ENCODE measurements around the gene PHLDA1.
A peak's percentile ranks its signal among the peaks of the same experiment; 100 is the strongest.

Gene PHLDA1

GRCh38 chr12:76012644-76013043 lies 18.9 kb downstream of the PHLDA1 start:
- Histone ChIP-seq H3K9me3 (ENCODE audit: control insufficient read depth, low read length) (no peaks in the 10 kb centered on the region), H3K27ac (ENCODE audit: low read length, poor library complexity, severe bottlenecking) (no peak overlapping the region), H4K8ac (ENCODE audit: low read length) (no peak overlapping the region), H3K23ac (ENCODE audit: low read length in 2 of 2) (no peak overlapping the region), H3K4me2 (ENCODE audit: low read length, poor library complexity, severe bottlenecking) (no peak overlapping the region), H4K91ac (ENCODE audit: low read length) (no peak overlapping the region), H2AK5ac (ENCODE audit: low read length, severe bottlenecking) (no peak overlapping the region), H3K4me1 (ENCODE audit: control insufficient read depth, insufficient read depth, low read depth, low read length) (peaks cover 5% of the 10 kb centered on the region), H3K4me3 (ENCODE audit: insufficient read depth in 1 of 2, low read depth in 1 of 2, low read length in 2 of 2) (no peak overlapping the region), H2AFZ (ENCODE audit: low read depth, low read length) (no peak overlapping the region), H3K14ac (ENCODE audit: low read length in 2 of 2) (no peak overlapping the region), H2BK15ac (ENCODE audit: low read depth, poor library complexity, severe bottlenecking) (no peak overlapping the region), H3K18ac (ENCODE audit: low read depth in 1 of 2, low read length in 2 of 2) (no peak overlapping the region), H3K4ac (ENCODE audit: low read depth in 1 of 2, low read length in 2 of 2) (no peak overlapping the region), H2BK120ac (ENCODE audit: low read depth, low read length) (no peak overlapping the region), H2BK12ac (ENCODE audit: low read length in 2 of 2) (peak overlapping the region in 1 of 2 experiments; percentile 12), H3K36me3 (ENCODE audit: control insufficient read depth in 1 of 2, insufficient read depth in 2 of 2, low read depth in 1 of 2, low read length in 2 of 2) (no peaks in the 10 kb centered on the region), H3K27me3 (ENCODE audit: control insufficient read depth in 1 of 2, insufficient read depth in 1 of 2, low read length in 2 of 2) (no peaks in the 10 kb centered on the region), H2BK5ac (ENCODE audit: low read depth, low read length, poor library complexity, severe bottlenecking) (no peak overlapping the region), H3K79me1 (replicated peaks; ENCODE audit: low read length, poor library complexity, severe bottlenecking) (peaks cover 2% of the 10 kb centered on the region), H3K9ac (ENCODE audit: low read length) (no peak overlapping the region)
- DNase-seq: no peak
- WGBS: 99% methylated on average over 4 of the region's 4 CpGs

GRCh38 chr12:76010732-76011458 lies 20.7 kb downstream of the PHLDA1 start:
- Histone ChIP-seq H2BK15ac (ENCODE audit: low read depth, poor library complexity, severe bottlenecking) (no peak overlapping the region), H4K91ac (ENCODE audit: low read length) (peak overlapping the region; percentile 54), H3K9ac (ENCODE audit: low read length) (peak overlapping the region; percentile 51), H4K8ac (ENCODE audit: low read length) (peak overlapping the region; percentile 21), H3K4me1 (ENCODE audit: control insufficient read depth, insufficient read depth, low read depth, low read length) (peaks cover 6% of the 10 kb centered on the region), H3K27ac (ENCODE audit: low read length, poor library complexity, severe bottlenecking) (no peak overlapping the region), H3K36me3 (ENCODE audit: control insufficient read depth in 1 of 2, insufficient read depth in 2 of 2, low read depth in 1 of 2, low read length in 2 of 2) (no peaks in the 10 kb centered on the region), H3K14ac (ENCODE audit: low read length in 2 of 2) (no peak overlapping the region), H3K4ac (ENCODE audit: low read depth in 1 of 2, low read length in 2 of 2) (peak overlapping the region in 1 of 2 experiments; percentile 24), H2AFZ (ENCODE audit: low read depth, low read length) (peak overlapping the region; percentile 18), H3K23ac (ENCODE audit: low read length in 2 of 2) (no peak overlapping the region), H2BK12ac (ENCODE audit: low read length in 2 of 2) (peak overlapping the region; percentile 94 to 98), H2BK5ac (ENCODE audit: low read depth, low read length, poor library complexity, severe bottlenecking) (no peak overlapping the region), H3K4me2 (ENCODE audit: low read length, poor library complexity, severe bottlenecking) (no peak overlapping the region), H2BK120ac (ENCODE audit: low read depth, low read length) (peak overlapping the region; percentile 86), H3K9me3 (ENCODE audit: control insufficient read depth, low read length) (no peaks in the 10 kb centered on the region), H3K4me3 (ENCODE audit: insufficient read depth in 1 of 2, low read depth in 1 of 2, low read length in 2 of 2) (no peak overlapping the region), H3K18ac (ENCODE audit: low read depth in 1 of 2, low read length in 2 of 2) (peak overlapping the region; percentile 26 to 29), H3K27me3 (ENCODE audit: control insufficient read depth in 1 of 2, insufficient read depth in 1 of 2, low read length in 2 of 2) (no peaks in the 10 kb centered on the region), H2AK5ac (ENCODE audit: low read length, severe bottlenecking) (peak overlapping the region; percentile 63), H3K79me1 (replicated peaks; ENCODE audit: low read length, poor library complexity, severe bottlenecking) (no peaks in the 10 kb centered on the region)
- WGBS: 60% methylated on average over 6 of the region's 6 CpGs
- peak; percentile 73 for DNase-seq

GRCh38 chr12:76008428-76008827 lies 23.1 kb downstream of the PHLDA1 start:
- H3K4me1 ChIP-seq (ENCODE audit: control insufficient read depth, insufficient read depth, low read depth, low read length): peaks cover 4% of the 10 kb centered on the region
- no peak for DNase-seq

GRCh38 chr12:76007640-76008039 lies 23.9 kb downstream of the PHLDA1 start:
- H2AFZ ChIP-seq (ENCODE audit: low read depth, low read length): no peak overlapping the region
- H2BK12ac ChIP-seq (ENCODE audit: low read length in 2 of 2): peak overlapping the region in 1 of 2 experiments; percentile 4
- H2BK15ac ChIP-seq (ENCODE audit: low read depth, poor library complexity, severe bottlenecking): no peak overlapping the region
- H3K23ac ChIP-seq (ENCODE audit: low read length in 2 of 2): no peak overlapping the region
- no peak overlapping the region for H2BK120ac ChIP-seq (ENCODE audit: low read depth, low read length)
- H3K79me1 ChIP-seq (replicated peaks; ENCODE audit: low read length, poor library complexity, severe bottlenecking): no peaks in the 10 kb centered on the region
- no peak overlapping the region for H3K27ac ChIP-seq (ENCODE audit: low read length, poor library complexity, severe bottlenecking)
- H4K91ac ChIP-seq (ENCODE audit: low read length): peak overlapping the region; percentile 67
- no peak overlapping the region for H3K4me3 ChIP-seq (ENCODE audit: insufficient read depth in 1 of 2, low read depth in 1 of 2, low read length in 2 of 2)
- no peak overlapping the region for H3K4ac ChIP-seq (ENCODE audit: low read depth in 1 of 2, low read length in 2 of 2)
- DNase-seq: no peak
- peaks cover 4% of the 10 kb centered on the region for H3K4me1 ChIP-seq (ENCODE audit: control insufficient read depth, insufficient read depth, low read depth, low read length)
- H3K14ac ChIP-seq (ENCODE audit: low read length in 2 of 2): no peak overlapping the region
- H3K36me3 ChIP-seq (ENCODE audit: control insufficient read depth in 1 of 2, insufficient read depth in 2 of 2, low read depth in 1 of 2, low read length in 2 of 2): no peaks in the 10 kb centered on the region
- 69% methylated on average over 8 of the region's 8 CpGs for WGBS
- H3K27me3 ChIP-seq (ENCODE audit: control insufficient read depth in 1 of 2, insufficient read depth in 1 of 2, low read length in 2 of 2): no peaks in the 10 kb centered on the region
- H3K4me2 ChIP-seq (ENCODE audit: low read length, poor library complexity, severe bottlenecking): no peak overlapping the region
- peak overlapping the region; percentile 22 for H4K8ac ChIP-seq (ENCODE audit: low read length)
- no peak overlapping the region for H2BK5ac ChIP-seq (ENCODE audit: low read depth, low read length, poor library complexity, severe bottlenecking)
- H2AK5ac ChIP-seq (ENCODE audit: low read length, severe bottlenecking): no peak overlapping the region
- no peaks in the 10 kb centered on the region for H3K9me3 ChIP-seq (ENCODE audit: control insufficient read depth, low read length)
- H3K18ac ChIP-seq (ENCODE audit: low read depth in 1 of 2, low read length in 2 of 2): no peak overlapping the region
- H3K9ac ChIP-seq (ENCODE audit: low read length): no peak overlapping the region

More at GRCh38 chr12:76008428-76008827, 23.1 kb downstream of the PHLDA1 start:
- Histone ChIP-seq H3K9me3 (ENCODE audit: control insufficient read depth, low read length) (no peaks in the 10 kb centered on the region), H3K18ac (ENCODE audit: low read depth in 1 of 2, low read length in 2 of 2) (no peak overlapping the region), H3K4me3 (ENCODE audit: insufficient read depth in 1 of 2, low read depth in 1 of 2, low read length in 2 of 2) (no peak overlapping the region), H2BK15ac (ENCODE audit: low read depth, poor library complexity, severe bottlenecking) (no peak overlapping the region), H3K14ac (ENCODE audit: low read length in 2 of 2) (no peak overlapping the region), H4K91ac (ENCODE audit: low read length) (no peak overlapping the region), H3K4me2 (ENCODE audit: low read length, poor library complexity, severe bottlenecking) (no peak overlapping the region), H2AK5ac (ENCODE audit: low read length, severe bottlenecking) (no peak overlapping the region), H2BK120ac (ENCODE audit: low read depth, low read length) (no peak overlapping the region), H2BK12ac (ENCODE audit: low read length in 2 of 2) (no peak overlapping the region), H3K36me3 (ENCODE audit: control insufficient read depth in 1 of 2, insufficient read depth in 2 of 2, low read depth in 1 of 2, low read length in 2 of 2) (no peaks in the 10 kb centered on the region), H2AFZ (ENCODE audit: low read depth, low read length) (no peak overlapping the region), H3K27ac (ENCODE audit: low read length, poor library complexity, severe bottlenecking) (no peak overlapping the region), H3K4ac (ENCODE audit: low read depth in 1 of 2, low read length in 2 of 2) (no peak overlapping the region), H2BK5ac (ENCODE audit: low read depth, low read length, poor library complexity, severe bottlenecking) (no peak overlapping the region), H3K79me1 (replicated peaks; ENCODE audit: low read length, poor library complexity, severe bottlenecking) (no peaks in the 10 kb centered on the region), H3K23ac (ENCODE audit: low read length in 2 of 2) (no peak overlapping the region), H4K8ac (ENCODE audit: low read length) (no peak overlapping the region), H3K27me3 (ENCODE audit: control insufficient read depth in 1 of 2, insufficient read depth in 1 of 2, low read length in 2 of 2) (no peaks in the 10 kb centered on the region), H3K9ac (ENCODE audit: low read length) (no peak overlapping the region)
- WGBS: 97% methylated on average over 2 of the region's 3 CpGs
